Neural cell (in vitro differentiated cells): ENCODE results near the gene SFXN3.

Source experiments
- EZH2 ChIP-seq: fragments of 200-600, 300-800 bp; shearing (Covaris generic), sonication (generic); IDR thresholded peaks from 2 replicates; pipeline ENCODE4 v1.6.1; 2014; ENCODE audit warnings: antibody characterized with exemption, low read length, borderline replicate concordance, mild to moderate bottlenecking; ENCODE audit not compliant: insufficient read depth, poor library complexity, severe bottlenecking
- POLR2AphosphoS5 ChIP-seq: IDR thresholded peaks from 2 replicates; pipeline ENCODE4 v1.6.1; 2012
- RAD21 ChIP-seq: fragments of 450-650 bp; conservative IDR thresholded peaks from 2 replicates; pipeline ENCODE4 v1.6.1; 2014; ENCODE audit warnings: antibody characterized with exemption, mild to moderate bottlenecking, moderate library complexity
- TF ChIP-seq, protein P1 (sequence below): fragments of 450-650 bp; IDR thresholded peaks from 2 replicates; pipeline ENCODE4 v1.5.1; 2014; ENCODE audit warnings: antibody characterized with exemption, mild to moderate bottlenecking, moderate library complexity; ENCODE audit not compliant: poor library complexity, severe bottlenecking

DNA sequence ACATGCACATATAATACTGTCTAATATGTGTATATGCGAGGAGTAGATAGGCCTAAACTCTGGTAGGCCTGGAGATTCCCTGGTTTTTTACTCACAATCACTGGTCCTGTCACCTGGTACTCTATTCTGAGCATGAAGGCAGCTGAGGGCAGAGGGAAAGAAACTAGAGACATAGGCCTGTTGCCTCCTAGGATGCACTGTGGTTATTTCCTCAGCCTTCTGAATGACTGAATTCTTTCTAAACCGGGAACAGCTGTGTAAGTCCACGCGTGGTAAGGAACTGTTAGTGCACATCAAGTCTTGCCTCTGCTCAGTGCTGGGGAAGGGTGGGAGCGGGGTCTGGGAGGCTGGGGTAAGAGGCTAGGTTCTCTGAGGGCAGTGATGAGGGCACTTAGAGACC lies 38.4 kb downstream of the SFXN3 start:
- TF ChIP-seq, protein P1, sequence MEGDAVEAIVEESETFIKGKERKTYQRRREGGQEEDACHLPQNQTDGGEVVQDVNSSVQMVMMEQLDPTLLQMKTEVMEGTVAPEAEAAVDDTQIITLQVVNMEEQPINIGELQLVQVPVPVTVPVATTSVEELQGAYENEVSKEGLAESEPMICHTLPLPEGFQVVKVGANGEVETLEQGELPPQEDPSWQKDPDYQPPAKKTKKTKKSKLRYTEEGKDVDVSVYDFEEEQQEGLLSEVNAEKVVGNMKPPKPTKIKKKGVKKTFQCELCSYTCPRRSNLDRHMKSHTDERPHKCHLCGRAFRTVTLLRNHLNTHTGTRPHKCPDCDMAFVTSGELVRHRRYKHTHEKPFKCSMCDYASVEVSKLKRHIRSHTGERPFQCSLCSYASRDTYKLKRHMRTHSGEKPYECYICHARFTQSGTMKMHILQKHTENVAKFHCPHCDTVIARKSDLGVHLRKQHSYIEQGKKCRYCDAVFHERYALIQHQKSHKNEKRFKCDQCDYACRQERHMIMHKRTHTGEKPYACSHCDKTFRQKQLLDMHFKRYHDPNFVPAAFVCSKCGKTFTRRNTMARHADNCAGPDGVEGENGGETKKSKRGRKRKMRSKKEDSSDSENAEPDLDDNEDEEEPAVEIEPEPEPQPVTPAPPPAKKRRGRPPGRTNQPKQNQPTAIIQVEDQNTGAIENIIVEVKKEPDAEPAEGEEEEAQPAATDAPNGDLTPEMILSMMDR, result no peak
- TF ChIP-seq RAD21 (no peak), POLR2AphosphoS5 (no peak), EZH2 (no peak)
